HG02852 (cell line): ENCODE measurements around the gene COL11A1.
"Not testable (repeated sequence)": the region's sequence is repeated elsewhere in the genome, so short reads cannot be mapped to it uniquely, and the experiment has no call there.

ENCODE experiments used
- ATAC-seq: cut with Tn5 transposase; IDR thresholded peaks from one replicate; pipeline ENCODE4 v1.9.1; 2021; ENCODE audit warnings: mild to moderate bottlenecking, moderate library complexity; ENCODE audit not compliant: unreplicated experiment

Gene COL11A1

GRCh38 chr1:102842606-102843005 is 265.7 kb downstream of the COL11A1 start:
- no peak for ATAC-seq

- ATAC-seq: no peak
Observed at GRCh38 chr1:102840741-102841140, 267.6 kb downstream of the COL11A1 start.

- no peak for ATAC-seq
Observed at GRCh38 chr1:102838016-102838415, 270.3 kb downstream of the COL11A1 start.

GRCh38 chr1:102837551-102837950 is 270.8 kb downstream of the COL11A1 start:
- ATAC-seq: no peak

GRCh38 chr1:102836991-102837390 is 271.3 kb downstream of the COL11A1 start:
- ATAC-seq: no peak

GRCh38 chr1:102834688-102835320 is 273.5 kb downstream of the COL11A1 start:
- no peak for ATAC-seq

- no peak for ATAC-seq
Observed at GRCh38 chr1:102833151-102833550, 275.2 kb downstream of the COL11A1 start.

- ATAC-seq: not testable (repeated sequence)
Observed at GRCh38 chr1:102826706-102827105, 281.6 kb downstream of the COL11A1 start.
